NCI-H82 treated with DMSO at 0.1 percent for 48 hours (cell line): ENCODE measurements around the gene PIK3R3.
"Not testable (repeated sequence)": the region's sequence is repeated elsewhere in the genome, so short reads cannot be mapped to it uniquely, and the experiment has no call there.

ENCODE experiments used
- DNase-seq: peaks from one replicate; lab custom pipeline; 2025; ENCODE audit not compliant: unreplicated experiment; lab: John Stamatoyannopoulos, UW

PIK3R3 gene

GRCh38 chr1:46113948-46114347, 18.5 kb downstream of the PIK3R3 start:
- DNase-seq, result no peak

DNA sequence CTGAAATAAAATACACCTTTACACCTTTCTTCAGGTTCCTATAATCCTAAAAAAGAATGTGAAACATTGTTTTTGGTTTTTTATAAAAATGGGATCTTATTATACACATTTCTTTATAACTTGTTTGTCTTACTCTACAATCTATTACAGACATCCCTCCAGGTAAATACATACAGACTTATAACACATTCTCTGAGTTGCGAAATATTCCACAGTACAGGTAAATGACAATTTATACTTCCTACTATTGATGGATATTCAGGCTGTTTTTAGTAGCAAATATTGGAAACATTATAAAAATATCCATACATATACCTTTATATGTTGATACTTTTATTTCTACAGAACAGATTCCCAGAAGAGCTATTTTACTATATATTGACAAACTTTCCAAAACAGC, 20.3 kb downstream of the PIK3R3 start:
- DNase-seq, result no peak

DNA sequence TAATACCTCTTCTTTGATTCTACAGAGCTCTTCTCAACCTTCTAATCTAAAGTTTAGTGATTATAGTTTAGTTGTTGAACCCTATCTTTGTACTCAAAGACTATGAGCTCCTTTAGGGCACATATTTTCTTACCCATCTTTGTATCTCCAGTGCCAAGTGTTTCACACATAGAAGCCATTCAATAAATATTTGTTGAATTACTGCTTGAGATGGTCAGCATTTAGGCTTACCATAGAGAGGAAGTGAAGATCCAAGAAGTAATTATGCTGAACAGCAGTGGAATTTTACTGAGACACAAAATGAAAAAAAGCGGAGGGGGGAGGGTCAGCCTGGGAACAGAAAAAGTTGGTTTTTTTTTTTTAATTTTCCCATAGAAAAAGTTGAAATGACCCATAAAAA, 21.9 kb downstream of the PIK3R3 start:
- no peak for DNase-seq

DNA sequence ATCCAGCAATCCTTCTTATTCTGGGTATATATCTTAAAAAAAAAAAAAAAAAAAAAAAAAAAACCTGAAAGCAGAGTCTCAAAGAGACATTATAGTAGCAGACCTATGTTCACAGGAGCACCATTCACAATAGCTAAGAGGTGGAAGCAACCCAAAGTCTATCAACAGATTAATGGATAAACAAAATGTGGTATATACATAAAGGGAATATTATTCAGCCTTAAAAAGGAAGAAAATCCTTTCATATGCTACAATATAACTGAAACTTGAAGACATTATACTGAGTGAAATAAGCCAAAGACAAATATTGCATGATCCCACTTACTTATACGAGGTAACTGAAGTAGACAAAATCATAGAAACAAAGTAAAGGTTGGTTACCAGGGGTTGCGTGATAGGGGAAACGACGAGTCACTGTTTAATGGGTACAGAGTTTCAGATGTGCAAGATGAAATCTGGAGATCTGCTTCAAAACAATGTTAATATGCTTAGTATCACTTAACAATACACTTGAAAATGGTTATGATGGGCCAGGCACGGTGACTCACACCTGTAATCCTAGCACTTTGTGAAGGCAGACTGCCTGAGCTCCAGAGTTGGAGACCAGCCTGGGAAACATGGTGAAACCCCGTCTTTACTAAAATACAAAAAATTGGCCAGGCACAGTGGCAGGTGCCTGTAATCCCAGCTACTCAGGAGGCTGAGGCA, 29.5 kb downstream of the PIK3R3 start:
- DNase-seq, result no peak

DNA sequence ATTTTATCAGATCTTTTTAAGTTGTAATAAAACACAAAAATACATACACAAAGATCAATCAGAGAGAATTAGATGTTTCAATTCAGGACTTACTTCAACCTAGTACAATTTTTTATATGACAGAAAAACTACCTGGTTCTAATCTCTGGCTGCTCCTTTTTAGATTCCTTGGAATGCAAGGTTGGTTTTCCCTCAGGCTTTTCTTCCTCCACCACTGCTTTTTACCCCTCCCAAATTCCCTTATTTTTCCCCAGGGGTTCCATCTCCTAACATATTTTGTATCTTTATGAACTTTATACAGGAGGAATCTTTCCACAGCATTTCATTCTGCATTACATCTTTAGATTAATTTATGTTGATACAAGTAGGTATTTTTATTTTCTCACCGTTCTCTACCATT, 33.2 kb downstream of the PIK3R3 start:
- no peak for DNase-seq

- no peak for DNase-seq
Measured at GRCh38 chr1:46098027-46098712, 34.3 kb downstream of the PIK3R3 start.

DNA sequence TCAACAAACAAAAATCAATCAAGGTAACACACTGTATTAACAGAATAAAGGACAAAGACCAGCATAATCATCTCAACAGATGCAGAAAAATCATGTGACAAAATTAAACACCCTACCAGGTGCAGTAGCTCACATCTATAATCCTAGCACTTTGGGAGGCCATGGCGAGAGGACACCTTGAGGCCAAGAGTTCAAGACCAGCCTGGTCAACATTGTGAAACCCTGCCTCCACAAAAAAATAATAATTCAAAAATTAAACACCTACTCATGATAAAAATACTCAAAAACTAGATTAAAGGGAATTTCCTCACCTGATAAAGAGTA, 35.3 kb downstream of the PIK3R3 start:
- no peak for DNase-seq

DNA sequence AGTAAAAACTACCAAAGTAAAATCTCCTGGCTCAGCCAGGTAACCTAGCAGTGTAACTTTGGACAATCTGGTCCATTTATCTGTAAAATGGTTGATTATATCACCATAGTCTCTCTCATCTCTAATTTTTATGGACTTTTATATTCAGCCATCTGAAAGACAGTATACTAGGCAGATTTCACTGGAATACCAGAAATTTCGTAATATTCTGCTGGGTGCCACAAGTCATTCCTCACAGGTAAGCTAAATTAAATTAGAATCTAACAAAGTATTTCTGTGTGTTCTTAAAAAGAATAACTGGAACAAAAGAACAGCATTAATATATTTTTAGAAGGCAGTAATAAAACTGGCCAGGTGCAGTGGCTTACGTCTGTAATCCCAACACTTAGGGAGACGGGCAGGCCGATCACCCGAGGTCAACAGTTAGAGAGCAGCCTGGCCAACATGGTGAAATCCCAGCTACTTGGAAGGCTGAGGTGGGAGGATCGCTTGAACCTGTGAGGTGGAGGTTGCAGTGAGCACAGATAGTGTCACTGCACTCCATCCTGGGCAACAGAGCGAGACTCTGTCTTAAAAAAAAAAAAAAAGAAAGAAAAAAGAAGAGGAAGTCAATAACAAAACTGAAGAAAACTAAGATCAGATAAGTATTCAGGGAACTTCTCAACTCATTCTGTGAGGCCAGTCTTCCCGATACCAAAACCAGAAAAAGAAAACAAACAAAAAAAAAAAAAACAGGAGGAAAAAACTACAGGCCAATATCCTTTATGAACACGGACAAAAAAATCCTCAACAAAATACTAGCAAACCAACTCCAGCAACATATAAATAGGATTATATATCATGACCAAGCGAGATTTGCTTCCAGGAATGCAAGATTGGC, 35.9 kb downstream of the PIK3R3 start:
- DNase-seq, result no peak

DNA sequence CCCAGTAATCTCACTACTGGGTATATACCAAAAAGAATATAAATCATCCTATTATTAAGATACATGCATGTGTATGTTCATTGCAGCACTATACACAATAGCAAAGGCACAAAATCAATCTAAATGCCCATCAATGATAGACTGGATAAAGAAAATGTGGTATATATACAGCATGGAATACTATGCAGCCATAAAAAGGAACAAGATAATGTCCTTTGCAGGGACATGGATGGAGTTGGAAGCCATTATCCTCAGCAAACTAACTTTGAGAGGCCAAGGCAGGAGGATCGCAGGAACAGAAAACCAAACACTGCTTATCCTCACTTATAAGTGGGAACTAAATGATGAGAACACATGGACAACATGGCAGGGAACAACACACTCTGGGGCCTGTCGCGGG, 37.3 kb downstream of the PIK3R3 start:
- DNase-seq, result not testable (repeated sequence)

DNA sequence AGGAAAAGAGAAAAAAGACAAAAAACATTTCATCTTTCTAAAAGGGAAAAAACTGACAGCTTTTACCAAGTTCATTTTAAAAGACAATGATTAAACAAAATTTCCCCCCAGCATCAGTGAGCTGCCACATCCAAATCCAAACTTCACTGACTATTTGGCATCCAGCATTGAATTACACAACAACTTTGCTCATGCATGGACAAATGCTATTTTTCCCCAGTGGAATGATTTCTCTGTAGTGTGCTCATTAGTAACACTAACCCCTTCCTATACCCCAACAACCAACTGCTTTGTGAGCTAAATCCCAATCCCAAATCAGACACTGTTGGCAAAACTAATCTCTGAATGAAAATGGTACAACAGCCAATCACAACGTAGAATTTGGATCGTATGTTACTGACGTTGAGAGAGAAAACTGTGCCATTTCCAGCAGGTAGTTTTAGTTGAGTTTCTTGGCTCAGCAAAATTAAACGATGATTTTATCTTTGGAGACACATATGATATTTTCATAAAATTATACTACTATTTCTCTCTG, 37.9 kb downstream of the PIK3R3 start:
- no peak for DNase-seq

- not testable (repeated sequence) for DNase-seq
Measured at GRCh38 chr1:46093832-46094231, 38.6 kb downstream of the PIK3R3 start.

DNA sequence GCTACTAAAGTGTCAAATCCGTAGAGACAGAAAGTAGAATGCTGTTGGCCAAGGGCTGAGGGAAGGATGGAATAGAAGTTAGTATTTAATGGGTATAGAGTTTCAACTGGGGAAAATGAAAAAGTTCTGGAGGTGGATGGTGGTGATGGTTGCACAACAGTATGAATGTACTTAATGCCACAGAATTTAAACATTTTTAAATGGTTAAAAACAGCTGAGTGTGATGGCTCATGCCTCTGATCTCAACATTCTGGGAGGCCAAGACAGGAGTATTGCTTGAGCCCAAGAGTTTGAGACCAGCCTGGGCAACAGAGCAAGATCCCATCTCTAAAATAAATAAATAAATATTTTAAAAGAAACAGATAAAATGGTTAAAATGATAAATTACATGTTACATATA, 44.5 kb downstream of the PIK3R3 start:
- no peak for DNase-seq

DNA sequence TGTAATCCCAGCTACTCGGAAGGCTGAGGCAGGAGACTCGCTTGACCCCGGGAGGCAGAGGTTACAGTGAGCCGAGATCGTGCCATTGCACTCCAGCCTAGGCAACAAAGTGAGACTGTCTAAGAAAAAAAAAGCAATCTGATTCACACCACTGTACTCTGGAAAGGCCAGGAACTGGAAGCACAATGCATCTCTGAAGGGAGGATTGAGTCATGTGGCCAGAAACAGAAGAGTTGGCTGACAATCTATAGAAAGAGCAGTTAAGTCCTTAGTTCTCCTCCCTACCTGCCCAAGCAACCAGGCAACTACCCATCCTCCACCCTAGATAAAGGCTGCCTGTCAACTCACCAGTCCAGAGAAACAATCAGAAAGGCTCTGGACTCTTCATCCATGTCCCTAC, 45.9 kb downstream of the PIK3R3 start:
- DNase-seq, result no peak

DNA sequence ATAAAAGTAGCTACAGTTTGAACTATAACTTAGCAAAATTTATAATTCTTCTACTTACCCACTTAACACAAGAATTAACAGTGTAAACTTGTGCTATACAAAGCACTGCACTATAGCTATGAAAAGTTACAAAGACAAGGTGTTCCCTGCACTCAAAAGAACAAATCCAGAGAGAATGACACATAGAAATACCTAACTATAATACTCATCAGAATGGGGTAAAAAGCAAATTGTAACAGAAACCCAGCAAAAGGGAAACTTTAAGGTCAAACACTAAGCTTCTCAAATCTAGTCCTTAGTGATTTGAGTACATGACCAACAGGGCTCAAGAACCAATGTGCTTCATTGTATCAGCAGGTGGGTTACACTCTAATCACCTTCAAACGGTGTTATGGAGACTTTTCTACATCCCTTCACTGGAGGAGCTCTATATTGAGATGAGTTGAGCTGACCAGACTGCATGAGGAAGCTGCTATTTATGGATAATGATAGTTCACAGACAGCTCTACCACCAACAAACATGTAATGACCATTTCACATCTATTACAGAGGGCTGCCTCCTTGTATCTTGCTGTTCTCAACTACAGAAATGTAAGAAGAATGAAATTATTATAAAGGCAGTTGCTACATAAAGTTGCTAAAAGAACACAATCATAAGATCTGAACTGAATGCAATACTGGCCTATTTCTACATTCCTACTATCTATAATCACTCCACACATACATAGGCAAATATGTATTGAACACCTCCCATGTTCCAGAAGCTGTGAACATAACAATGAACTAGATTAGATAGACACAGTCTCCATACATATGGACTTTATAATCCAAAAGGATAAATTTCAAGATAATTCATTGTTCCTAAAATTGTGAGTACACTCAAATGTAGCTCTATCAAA, 47.6 kb downstream of the PIK3R3 start:
- no peak for DNase-seq

DNA sequence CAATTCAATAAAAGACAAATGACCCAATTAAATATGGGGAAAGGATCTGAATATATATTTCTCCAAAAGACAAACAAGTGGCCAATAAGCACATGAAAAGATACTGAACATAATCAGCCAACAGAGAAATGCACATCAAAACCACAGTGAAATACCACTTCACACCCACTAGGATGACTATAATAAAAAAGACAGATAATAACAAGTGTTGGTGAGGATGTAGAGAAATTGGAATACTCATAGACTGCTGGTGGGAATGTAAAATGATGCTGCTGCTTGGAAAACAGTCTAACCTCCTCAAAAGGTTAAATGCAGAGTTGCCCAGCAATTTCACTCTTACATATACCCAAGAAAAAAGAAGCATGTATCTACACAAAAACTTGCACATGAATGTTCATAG, 48.9 kb downstream of the PIK3R3 start:
- no peak for DNase-seq

DNA sequence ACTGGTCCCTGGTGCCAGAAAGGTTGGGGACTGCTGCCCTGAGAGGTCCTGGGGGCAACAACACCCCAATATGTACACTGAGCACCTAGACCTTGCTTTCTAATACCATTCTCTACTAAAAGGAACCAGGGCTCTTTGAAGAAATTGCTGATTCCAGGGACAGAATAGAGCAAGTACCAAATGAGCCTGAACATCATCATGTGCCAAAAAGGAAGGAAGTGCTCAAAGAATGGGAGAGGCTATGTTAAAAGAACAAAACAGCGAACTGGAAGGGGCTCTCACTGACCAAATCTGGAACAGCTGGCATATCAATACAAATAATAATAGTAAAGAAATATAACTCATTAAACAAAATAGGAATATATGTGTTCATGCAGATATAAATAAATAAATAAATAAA, 50.8 kb downstream of the PIK3R3 start:
- DNase-seq, result no peak

DNA sequence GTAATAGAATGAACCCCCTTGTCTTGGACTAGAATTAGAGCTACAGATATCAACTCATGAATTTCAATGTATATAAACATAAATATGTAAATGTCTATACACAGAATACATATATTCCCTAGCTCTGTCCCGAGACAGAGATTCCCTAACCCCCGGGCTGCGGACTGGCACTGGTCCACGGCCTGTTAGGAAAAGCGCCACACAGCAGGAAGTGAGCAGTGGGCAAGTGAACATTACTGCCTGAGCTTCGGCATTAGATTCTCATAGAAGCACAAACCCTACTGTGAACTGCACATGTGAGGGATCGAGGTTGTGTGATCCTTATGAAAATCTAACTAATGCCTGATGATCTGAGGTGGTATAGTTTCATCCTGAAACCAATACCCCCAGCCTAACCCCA, 51.2 kb downstream of the PIK3R3 start:
- no peak for DNase-seq

DNA sequence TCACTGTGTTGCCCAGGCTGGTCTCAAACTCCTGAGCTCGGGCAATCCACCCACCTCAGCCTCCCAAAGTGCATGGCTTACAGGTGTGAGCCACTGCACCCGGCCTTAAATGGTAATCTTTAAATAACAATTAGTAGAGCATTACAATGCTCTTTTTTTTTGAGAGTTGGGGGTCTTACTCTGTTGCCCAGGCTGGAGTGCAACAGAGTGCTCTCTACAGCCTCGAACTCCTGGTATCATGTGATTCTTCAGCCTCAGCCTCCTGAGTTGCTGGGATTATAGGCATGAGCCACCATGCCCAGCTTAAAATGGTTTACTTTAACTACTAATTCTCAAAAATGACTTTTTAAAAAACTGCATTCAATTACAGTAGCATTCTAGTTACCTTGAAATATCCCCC, 52.2 kb downstream of the PIK3R3 start:
- DNase-seq, result no peak

DNA sequence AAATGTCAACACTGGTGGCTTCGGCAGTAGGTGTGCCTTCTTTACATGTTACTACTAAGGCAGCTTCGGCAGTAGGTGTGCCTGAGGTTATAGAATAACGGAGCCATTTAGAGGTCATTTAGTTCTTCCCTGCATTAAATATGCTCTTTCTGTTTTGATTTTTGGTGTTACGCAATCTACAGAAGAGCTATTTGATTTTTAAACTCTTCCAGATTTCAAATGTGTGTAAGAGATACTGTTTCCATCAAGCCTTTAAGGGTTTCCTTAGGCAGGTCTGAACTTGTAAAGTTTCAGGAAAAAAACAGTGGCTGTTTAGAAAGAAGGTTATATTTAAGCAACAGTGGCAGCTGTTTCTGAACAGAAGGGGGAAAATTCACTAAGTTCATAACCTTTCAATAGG, 54.8 kb downstream of the PIK3R3 start:
- no peak for DNase-seq

- DNase-seq, result no peak
Measured at GRCh38 chr1:46076343-46076742, 56.1 kb downstream of the PIK3R3 start.

- no peak for DNase-seq
Measured at GRCh38 chr1:46072975-46073374, 59.5 kb downstream of the PIK3R3 start.
